PFSK-1 (cell line): ENCODE measurements around the gene HCRT.
A peak's percentile ranks its signal among the peaks of the same experiment; 100 is the strongest.

Experiments
- FOXP2 ChIP-seq: optimal IDR thresholded peaks from 2 replicates; pipeline ENCODE3; 2011; ENCODE audit warnings: borderline replicate concordance, control low read depth, inconsistent platforms; ENCODE audit not compliant: insufficient read depth; ENCODE audit errors: extremely low read length, extremely low read depth
- POLR2AphosphoS5 ChIP-seq: IDR thresholded peaks from 2 replicates; pipeline ENCODE4 v1.6.1; 2012; ENCODE audit warnings: low read depth, mild to moderate bottlenecking, control low read depth, low read length, moderate library complexity
- REST ChIP-seq, 2 experiments: IDR thresholded peaks; 2 replicates each; pipeline versions ENCODE4 v1.6.1 to v1.8.0; 2011 to 2012; ENCODE audit warnings: low read depth in 2 of 2, low read length in 2 of 2, control low read depth in 1 of 2, inconsistent platforms in 1 of 2, mild to moderate bottlenecking in 1 of 2, moderate library complexity in 1 of 2; ENCODE audit not compliant: insufficient read depth in 1 of 2
- SIN3A ChIP-seq: IDR thresholded peaks from 2 replicates; pipeline ENCODE4 v1.6.1; 2012; ENCODE audit warnings: mild to moderate bottlenecking, low read length, moderate library complexity, borderline replicate concordance; ENCODE audit not compliant: insufficient read depth
- TAF1 ChIP-seq: IDR thresholded peaks from 2 replicates; pipeline ENCODE4 v1.6.1; 2012; ENCODE audit warnings: low read length, control low read depth, borderline replicate concordance; ENCODE audit not compliant: insufficient read depth

- no peak for TF ChIP-seq REST (IDR thresholded peaks at IDR 0.05; ENCODE audit: insufficient read depth in 1 of 2, low read depth in 2 of 2, low read length in 2 of 2)
- no peak for TF ChIP-seq POLR2AphosphoS5
- no peak for TF ChIP-seq TAF1
- peak; percentile 77 for TF ChIP-seq FOXP2
- peak; percentile 58; the same call in 1 of the 2 replicates for TF ChIP-seq SIN3A
These were observed 49.3 kb downstream of the HCRT start for GRCh38 chr17:42135664-42136653.
